ENCODE measurements around the gene LAMA4. TPM values are rescaled to one million over a fixed set of nuclear protein-coding genes. Genes with fewer than 3 reads are reported as not detected.

Gene LAMA4
- total RNA-seq, 1 experiment from 2014 or later = not detected

GRCh38 chr6:112196306-112196705 is 58.1 kb downstream of the LAMA4 start:
- no peak overlapping the region for H3K4me3 ChIP-seq (ENCODE audit: low read depth, low read length)
- CTCF ChIA-PET = no interaction called here
- Mint-ChIP-seq H3K4me1 (ENCODE audit: low read depth, unreplicated experiment) (no peaks in the 10 kb centered on the region), H3K36me3 (ENCODE audit: insufficient read depth, unreplicated experiment) (no peaks in the 10 kb centered on the region), H3K27ac (ENCODE audit: unreplicated experiment) (no peak overlapping the region), H3K4me3 (ENCODE audit: unreplicated experiment) (no peak overlapping the region), H3K27me3 (ENCODE audit: insufficient read depth, unreplicated experiment) (no peaks in the 10 kb centered on the region), H3K9me3 (ENCODE audit: unreplicated experiment) (no peaks in the 10 kb centered on the region)
- H3K27me3 ChIP-seq (replicated peaks; ENCODE audit: control insufficient read depth, insufficient read depth, low read length) = no peaks in the 10 kb centered on the region
- TF ChIP-seq CTCF (IDR thresholded peaks at IDR 0.05; ENCODE audit: insufficient read depth in 1 of 2, low read depth in 1 of 2, low read length in 1 of 2, severe bottlenecking in 1 of 2, unreplicated experiment in 1 of 2) = no peak
- no TSS peak for BruUV-seq (replicated peaks)
- POLR2A ChIA-PET = no interaction called here
- H3K4me1 ChIP-seq = no peaks in the 10 kb centered on the region
- intact Hi-C loops (cut with micrococcal nuclease; ENCODE audit: unreplicated experiment) = no loop called here
- no peaks in the 10 kb centered on the region for H3K9me3 ChIP-seq
- DNase-seq = no peak
- no peaks in the 10 kb centered on the region for H3K36me3 ChIP-seq (ENCODE audit: control insufficient read depth, insufficient read depth, low read length)

- Mint-ChIP-seq H3K4me1 (ENCODE audit: low read depth, unreplicated experiment) (no peaks in the 10 kb centered on the region), H3K9me3 (ENCODE audit: unreplicated experiment) (no peaks in the 10 kb centered on the region), H3K27me3 (ENCODE audit: insufficient read depth, unreplicated experiment) (no peaks in the 10 kb centered on the region), H3K27ac (ENCODE audit: unreplicated experiment) (no peak overlapping the region), H3K36me3 (ENCODE audit: insufficient read depth, unreplicated experiment) (no peaks in the 10 kb centered on the region), H3K4me3 (ENCODE audit: unreplicated experiment) (no peak overlapping the region)
- Histone ChIP-seq H3K27me3 (replicated peaks; ENCODE audit: control insufficient read depth, insufficient read depth, low read length) (no peaks in the 10 kb centered on the region), H3K36me3 (ENCODE audit: control insufficient read depth, insufficient read depth, low read length) (no peaks in the 10 kb centered on the region), H3K9me3 (no peaks in the 10 kb centered on the region), H3K4me3 (ENCODE audit: low read depth, low read length) (no peak overlapping the region), H3K4me1 (no peaks in the 10 kb centered on the region)
- POLR2A ChIA-PET = no interaction called here
- DNase-seq = no peak
- intact Hi-C loops (cut with micrococcal nuclease; ENCODE audit: unreplicated experiment) = no loop called here
- TF ChIP-seq CTCF (IDR thresholded peaks at IDR 0.05; ENCODE audit: insufficient read depth in 1 of 2, low read depth in 1 of 2, low read length in 1 of 2, severe bottlenecking in 1 of 2, unreplicated experiment in 1 of 2) = no peak
- CTCF ChIA-PET = no interaction called here
- BruUV-seq (replicated peaks) = no TSS peak
Observed at GRCh38 chr6:112195166-112195565, 59.2 kb downstream of the LAMA4 start.

- intact Hi-C loops (cut with micrococcal nuclease; ENCODE audit: unreplicated experiment) = no loop called here
Observed at GRCh38 chr6:112194511-112194910, 59.9 kb downstream of the LAMA4 start.

More at GRCh38 chr6:112194511-112194910, 59.9 kb downstream of the LAMA4 start:
- Histone ChIP-seq H3K36me3 (ENCODE audit: control insufficient read depth, insufficient read depth, low read length) (no peaks in the 10 kb centered on the region), H3K9me3 (no peaks in the 10 kb centered on the region), H3K27me3 (replicated peaks; ENCODE audit: control insufficient read depth, insufficient read depth, low read length) (no peaks in the 10 kb centered on the region), H3K4me1 (no peaks in the 10 kb centered on the region), H3K4me3 (ENCODE audit: low read depth, low read length) (no peak overlapping the region)
- Mint-ChIP-seq H3K4me1 (ENCODE audit: low read depth, unreplicated experiment) (no peaks in the 10 kb centered on the region), H3K27me3 (ENCODE audit: insufficient read depth, unreplicated experiment) (no peaks in the 10 kb centered on the region), H3K9me3 (ENCODE audit: unreplicated experiment) (no peaks in the 10 kb centered on the region), H3K27ac (ENCODE audit: unreplicated experiment) (no peak overlapping the region), H3K4me3 (ENCODE audit: unreplicated experiment) (no peak overlapping the region), H3K36me3 (ENCODE audit: insufficient read depth, unreplicated experiment) (no peaks in the 10 kb centered on the region)
- CTCF ChIA-PET = no interaction called here
- POLR2A ChIA-PET = no interaction called here
- no TSS peak for BruUV-seq (replicated peaks)
- no peak for TF ChIP-seq CTCF (IDR thresholded peaks at IDR 0.05; ENCODE audit: insufficient read depth in 1 of 2, low read depth in 1 of 2, low read length in 1 of 2, severe bottlenecking in 1 of 2, unreplicated experiment in 1 of 2)
- DNase-seq = no peak

All from Caco-2 (cell line).